Peyer's patch (tissue), 4 donors: ENCODE results near the gene CFAP61.

Source experiments
- CTCF ChIP-seq, 6 experiments: fragments of 450-650 bp in 4 of 6; fragments of 200-600 bp in 2 of 6; sonication (generic) in 1 of 6; IDR thresholded peaks; one replicate each; pipeline ENCODE4 v1.5.1; 2017 to 2019; ENCODE audit warnings: antibody characterized with exemption in 6 of 6, mild to moderate bottlenecking in 3 of 6, moderate library complexity in 1 of 6
- POLR2A ChIP-seq, 2 donors: fragments of 450-650 bp; IDR thresholded peaks; one replicate each; pipeline ENCODE4 v1.5.1; 2017; ENCODE audit warnings: antibody characterized with exemption in 2 of 2, mild to moderate bottlenecking in 2 of 2, moderate library complexity in 2 of 2

- TF ChIP-seq CTCF (IDR thresholded peaks at IDR 0.05), result no peak
- no peak for TF ChIP-seq POLR2A (IDR thresholded peaks at IDR 0.05)
Observed at GRCh38 chr20:20329564-20329963, 277.2 kb downstream of the CFAP61 start.
